SK-N-SH (cell line): ENCODE measurements around the gene TAF4. TPM values are rescaled to one million over a fixed set of nuclear protein-coding genes. Genes with fewer than 3 reads are reported as not detected.

Experiments used
- CTCF ChIA-PET: fragments of 300-600, 350-600 bp; formaldehyde crosslinking; extraction: SDS; loops from one replicate; lab custom pipeline; 2021; lab: Yijun Ruan, JAX
- POLR2A ChIA-PET: fragments of 350-600 bp; sonication (Branson Sonifier 250); formaldehyde crosslinking; extraction: SDS; loops from one replicate; lab custom pipeline; 2020; ENCODE audit warnings: antibody characterized with exemption, inconsistent platforms; lab: Yijun Ruan, JAX
- DNase-seq: peaks from one replicate; pipeline ENCODE4 v3.0.0; 2012
- H2AFZ ChIP-seq: fragments of 200-600 bp; sonication (generic); 2 replicates; pipeline ENCODE4 v1.8.1; 2016; ENCODE audit warnings: antibody characterized with exemption, mild to moderate bottlenecking, low read depth
- H3F3A ChIP-seq: fragments of 200-600 bp; sonication (generic); replicated peaks from 2 replicates; pipeline ENCODE3; 2016; ENCODE audit warnings: antibody characterized with exemption, mild to moderate bottlenecking; ENCODE audit not compliant: insufficient read depth
- H3K27ac ChIP-seq, 2 experiments: fragments of 200-500 bp in 1 of 2; fragments of 200-600 bp in 1 of 2; sonication (Bioruptor generic) in 1 of 2; sonication (generic), shearing (Covaris generic) in 1 of 2; 2 replicates each; pipeline versions ENCODE4 v1.5.1 to v1.6.1; 2014 to 2016; ENCODE audit warnings: low read depth in 2 of 2, inconsistent platforms in 1 of 2, low read length in 1 of 2, mild to moderate bottlenecking in 1 of 2, mixed read lengths in 1 of 2
- H3K27me3 ChIP-seq: fragments of 200-600 bp; sonication (generic), shearing (Covaris generic); 2 replicates; pipeline ENCODE4 v1.6.1; 2016; ENCODE audit warnings: mixed run types; ENCODE audit not compliant: insufficient read depth
- H3K36me3 ChIP-seq, 2 experiments: fragments of 200-500 bp in 1 of 2; fragments of 200-600 bp in 1 of 2; sonication (Bioruptor generic) in 1 of 2; sonication (generic) in 1 of 2; replicated peaks in 1 of 2; 2 replicates each; pipeline versions ENCODE3 to v1.5.1; 2014 to 2016; ENCODE audit warnings: low read length in 1 of 2, mild to moderate bottlenecking in 1 of 2; ENCODE audit not compliant: insufficient read depth in 2 of 2, control insufficient read depth in 1 of 2
- H3K4me1 ChIP-seq, 2 experiments: fragments of 200-500 bp in 1 of 2; fragments of 200-600 bp in 1 of 2; sonication (Bioruptor generic) in 1 of 2; sonication (generic), shearing (Covaris generic) in 1 of 2; 2 replicates each; pipeline versions ENCODE4 v1.5.1 to v1.6.1; 2014 to 2016; ENCODE audit warnings: low read depth in 1 of 2, low read length in 1 of 2, mixed run types in 1 of 2; ENCODE audit not compliant: insufficient read depth in 2 of 2, control insufficient read depth in 1 of 2
- H3K4me2 ChIP-seq: fragments of 200-600 bp; sonication (generic), shearing (Covaris generic); 2 replicates; pipeline ENCODE4 v1.6.1; 2017; ENCODE audit warnings: mixed run types
- H3K4me3 ChIP-seq, 2 experiments: fragments of 200-500 bp in 1 of 2; fragments of 200-600 bp in 1 of 2; sonication (Bioruptor generic) in 1 of 2; sonication (generic), shearing (Covaris generic) in 1 of 2; 2 replicates each; pipeline versions ENCODE4 v1.5.1 to v1.8.1; 2014 to 2016; ENCODE audit warnings: low read depth in 2 of 2, inconsistent platforms in 1 of 2, low read length in 1 of 2, mild to moderate bottlenecking in 1 of 2, mixed read lengths in 1 of 2, moderate library complexity in 1 of 2
- H3K79me2 ChIP-seq: fragments of 200-600 bp; sonication (generic); 2 replicates; pipeline ENCODE4 v1.8.1; 2017; ENCODE audit warnings: mild to moderate bottlenecking; ENCODE audit not compliant: insufficient read depth
- H3K9ac ChIP-seq: fragments of 200-600 bp; sonication (generic); 2 replicates; pipeline ENCODE4 v1.6.1; 2017; ENCODE audit warnings: mixed run types
- H3K9me2 ChIP-seq: fragments of 200-600 bp; sonication (generic); 2 replicates; pipeline ENCODE4 v1.6.1; 2017; ENCODE audit warnings: mixed run types
- H3K9me3 ChIP-seq: fragments of 200-600 bp; sonication (generic); 2 replicates; pipeline ENCODE4 v1.6.1; 2017; ENCODE audit warnings: mixed run types, mild to moderate bottlenecking, moderate library complexity
- H4K20me1 ChIP-seq: fragments of 200-600 bp; sonication (generic); 2 replicates; pipeline ENCODE4 v1.6.1; 2017; ENCODE audit warnings: mild to moderate bottlenecking, mixed run types; ENCODE audit not compliant: insufficient read depth
- CHD2 ChIP-seq: fragments of 150-350 bp; IDR thresholded peaks from 2 replicates; pipeline ENCODE4 v1.6.1; 2018; ENCODE audit warnings: low read length; ENCODE audit not compliant: partially characterized antibody
- ELF1 ChIP-seq: IDR thresholded peaks from 2 replicates; pipeline ENCODE4 v1.4.0; 2012
- EP300 ChIP-seq, 2 experiments: IDR thresholded peaks; 2 replicates each; pipeline versions ENCODE4 v1.4.0 to v1.6.1; 2012; ENCODE audit warnings: borderline replicate concordance in 1 of 2, low read depth in 1 of 2, low read length in 1 of 2
- EZH2phosphoT487 ChIP-seq: fragments of 200-600 bp; sonication (generic); IDR thresholded peaks from 2 replicates; pipeline ENCODE4 v1.6.1; 2017; ENCODE audit warnings: low read depth, mixed run types, mild to moderate bottlenecking, antibody characterized with exemption, moderate library complexity, borderline replicate concordance
- GABPA ChIP-seq: IDR thresholded peaks from 2 replicates; pipeline ENCODE4 v1.4.0; 2012; ENCODE audit warnings: low read depth, mild to moderate bottlenecking
- RAD21 ChIP-seq: IDR thresholded peaks from 2 replicates; pipeline ENCODE4 v1.6.1; 2012; ENCODE audit warnings: mild to moderate bottlenecking, low read length
- RFX5 ChIP-seq: IDR thresholded peaks from 2 replicates; pipeline ENCODE4 v1.6.1; 2012; ENCODE audit warnings: mild to moderate bottlenecking, improper control_type of control experiment, low read length
- TCF12 ChIP-seq: IDR thresholded peaks from 2 replicates; pipeline ENCODE4 v1.4.0; 2012
- WGBS: methylation state at CpG from one replicate; pipeline ENCODE4 v1.1.6; 2017; ENCODE audit warnings: low lambda C conversion rate; 5-methylcytosine and 5-hydroxymethylcytosine counted together
- polyA plus RNA-seq, 3 experiments: library from polyadenylated mRNA; depleted of rRNA; stranded (reverse); fragments of >200 nt; gene quantifications; 2 replicates each; pipeline ENCODE4 v1.2.3, GENCODE V29; 2012
- TF ChIP-seq, protein P1 (sequence below): IDR thresholded peaks from 2 replicates; pipeline ENCODE4 v1.4.0; 2012; ENCODE audit warnings: low read depth, borderline replicate concordance

Gene TAF4
- polyA plus RNA-seq, 1 of the 3 experiments (the other 2 are of a cell fraction): 4.8 TPM

DNA sequence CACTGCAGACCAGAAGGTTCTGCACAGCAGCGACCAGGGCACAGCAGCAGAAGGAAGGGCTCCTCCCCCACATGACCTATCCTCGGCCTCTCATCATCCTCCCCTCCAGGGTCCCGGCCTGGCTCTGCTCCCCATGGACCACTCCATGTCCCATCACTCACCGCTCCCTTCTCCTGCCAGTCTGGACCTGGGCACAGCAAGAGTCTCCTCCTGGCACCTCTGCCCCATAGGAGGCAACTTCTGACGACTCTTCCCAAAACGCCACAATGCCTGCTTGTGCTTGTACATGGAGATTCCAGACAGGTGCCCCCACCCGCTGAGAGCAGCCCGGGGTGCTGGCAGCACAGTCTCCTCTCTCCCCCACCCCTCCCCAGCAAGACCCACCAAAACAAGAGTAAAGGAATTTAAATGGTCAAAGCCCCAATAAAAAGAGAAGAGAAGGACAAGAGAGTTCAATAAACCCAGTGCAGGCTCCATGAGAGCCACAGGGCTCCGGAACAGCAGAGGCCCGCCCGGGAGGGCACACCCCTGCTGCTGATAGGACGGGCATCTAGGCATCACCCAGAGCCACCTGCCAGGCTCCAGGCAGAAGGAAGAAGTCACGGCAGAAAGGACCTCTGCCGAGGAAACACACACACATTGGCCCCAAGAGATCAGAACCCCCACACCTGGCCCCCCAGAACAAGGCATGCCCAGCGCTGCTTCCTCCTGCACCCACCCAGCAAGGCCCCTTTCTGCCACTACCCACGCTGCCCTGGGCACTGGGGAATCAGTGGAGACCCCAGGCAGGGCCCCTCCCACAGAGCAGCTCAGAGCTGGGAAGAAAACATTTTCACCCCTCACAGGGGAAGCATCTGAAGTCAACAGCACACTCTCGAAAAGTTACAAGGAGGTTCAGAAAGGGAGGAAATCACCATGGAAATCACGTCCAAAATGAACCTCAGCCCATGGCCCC, 15.2 kb downstream of the TAF4 start:
- WGBS: 93% methylated on average over 14 of the region's 18 CpGs
- TF ChIP-seq GABPA: no peak
- TF ChIP-seq EZH2phosphoT487: no peak
- TF ChIP-seq EP300 (IDR thresholded peaks at IDR 0.05; ENCODE audit: borderline replicate concordance in 1 of 2, low read depth in 1 of 2, low read length in 1 of 2): no peak
- no peak for TF ChIP-seq TCF12
- TF ChIP-seq, protein P1, sequence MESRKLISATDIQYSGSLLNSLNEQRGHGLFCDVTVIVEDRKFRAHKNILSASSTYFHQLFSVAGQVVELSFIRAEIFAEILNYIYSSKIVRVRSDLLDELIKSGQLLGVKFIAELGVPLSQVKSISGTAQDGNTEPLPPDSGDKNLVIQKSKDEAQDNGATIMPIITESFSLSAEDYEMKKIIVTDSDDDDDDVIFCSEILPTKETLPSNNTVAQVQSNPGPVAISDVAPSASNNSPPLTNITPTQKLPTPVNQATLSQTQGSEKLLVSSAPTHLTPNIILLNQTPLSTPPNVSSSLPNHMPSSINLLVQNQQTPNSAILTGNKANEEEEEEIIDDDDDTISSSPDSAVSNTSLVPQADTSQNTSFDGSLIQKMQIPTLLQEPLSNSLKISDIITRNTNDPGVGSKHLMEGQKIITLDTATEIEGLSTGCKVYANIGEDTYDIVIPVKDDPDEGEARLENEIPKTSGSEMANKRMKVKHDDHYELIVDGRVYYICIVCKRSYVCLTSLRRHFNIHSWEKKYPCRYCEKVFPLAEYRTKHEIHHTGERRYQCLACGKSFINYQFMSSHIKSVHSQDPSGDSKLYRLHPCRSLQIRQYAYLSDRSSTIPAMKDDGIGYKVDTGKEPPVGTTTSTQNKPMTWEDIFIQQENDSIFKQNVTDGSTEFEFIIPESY: no peak
- TF ChIP-seq ELF1: no peak
- no peak for TF ChIP-seq RFX5
- no peaks in the 10 kb centered on the region for H3K9me3 ChIP-seq
- ChIA-PET CTCF (no interaction called here), POLR2A (no interaction called here)
- no peak overlapping the region for H3K9ac ChIP-seq
- no peak overlapping the region for H3K4me2 ChIP-seq
- H2AFZ ChIP-seq: no peak overlapping the region
- H3K79me2 ChIP-seq: peaks cover 66% of the 10 kb centered on the region
- DNase-seq: no peak
- H3K4me3 ChIP-seq: no peak overlapping the region
- peaks cover 0 to 28% of the 10 kb centered on the region in 2 experiments; a peak in 1 of 4 replicates for H3K4me1 ChIP-seq
- H3K36me3 ChIP-seq: no peaks in the 10 kb centered on the region
- H3K27ac ChIP-seq: no peak overlapping the region
- H3K27me3 ChIP-seq: no peaks in the 10 kb centered on the region
- H4K20me1 ChIP-seq: peaks cover 66% of the 10 kb centered on the region
- H3K9me2 ChIP-seq: no peaks in the 10 kb centered on the region
- no peaks in the 10 kb centered on the region for H3F3A ChIP-seq

DNA sequence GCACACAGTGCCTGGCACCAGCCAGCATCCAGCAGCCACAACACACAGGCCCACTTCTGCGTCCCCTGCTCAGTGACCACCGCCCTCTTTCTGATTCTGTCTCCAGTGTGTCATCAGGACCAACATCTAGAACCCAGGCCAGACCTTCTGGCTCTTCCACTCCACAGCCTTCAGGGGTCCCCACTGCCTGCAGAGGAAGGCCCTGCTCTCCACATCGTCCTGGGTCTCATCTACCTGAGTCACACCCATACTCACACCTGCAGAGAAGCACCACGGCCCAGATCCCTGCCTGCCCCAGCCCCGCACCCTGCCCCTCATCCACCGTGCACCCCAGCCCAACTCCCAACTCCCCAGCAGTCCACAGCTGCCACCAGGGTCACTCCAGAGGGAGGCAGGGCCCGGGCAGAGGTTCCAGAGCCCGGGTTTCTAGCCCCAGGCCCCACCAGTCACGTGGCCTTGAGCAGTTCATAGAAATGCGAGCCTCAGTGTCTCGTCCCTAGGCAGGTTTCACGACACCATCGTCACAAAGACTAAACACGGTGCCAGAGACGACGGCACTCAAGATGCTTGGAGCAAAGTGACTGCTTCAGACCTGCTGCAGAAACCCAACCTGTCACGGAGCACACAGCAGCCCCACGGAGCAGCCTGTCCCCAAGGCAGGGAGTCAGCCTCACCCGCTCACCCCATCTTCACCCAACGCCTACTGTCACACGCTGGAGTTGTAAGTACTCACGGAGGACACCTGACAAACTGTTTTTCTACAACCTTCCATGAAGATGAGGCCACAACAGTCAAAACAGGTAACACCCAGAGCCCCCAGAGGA, 16.1 kb downstream of the TAF4 start:
- ChIA-PET CTCF (interaction anchor here (1.1 kb wide), 1 partner anchor 10 kb away, joined by 3 read pairs; no protein-coding TSS in a partner anchor), POLR2A (no interaction called here)
- no peak overlapping the region for H3K4me2 ChIP-seq
- peaks cover 61% of the 10 kb centered on the region for H4K20me1 ChIP-seq
- no peaks in the 10 kb centered on the region for H3F3A ChIP-seq
- H3K4me3 ChIP-seq: no peak overlapping the region
- DNase-seq: no peak
- H3K9ac ChIP-seq: no peak overlapping the region
- peaks cover 0 to 30% of the 10 kb centered on the region in 2 experiments; a peak in 1 of 4 replicates for H3K4me1 ChIP-seq
- H2AFZ ChIP-seq: no peak overlapping the region
- no peak overlapping the region for H3K27ac ChIP-seq
- no peaks in the 10 kb centered on the region for H3K27me3 ChIP-seq
- TF ChIP-seq ELF1: no peak
- TF ChIP-seq EZH2phosphoT487: no peak
- no peak for TF ChIP-seq EP300 (IDR thresholded peaks at IDR 0.05; ENCODE audit: borderline replicate concordance in 1 of 2, low read depth in 1 of 2, low read length in 1 of 2)
- TF ChIP-seq TCF12: no peak
- no peak for TF ChIP-seq RAD21
- no peak for TF ChIP-seq CHD2
- TF ChIP-seq RFX5: no peak
- 98% methylated on average over 8 of the region's 22 CpGs for WGBS
- no peaks in the 10 kb centered on the region for H3K9me2 ChIP-seq
- H3K36me3 ChIP-seq: no peaks in the 10 kb centered on the region
- H3K9me3 ChIP-seq: no peaks in the 10 kb centered on the region
- peaks cover 69% of the 10 kb centered on the region for H3K79me2 ChIP-seq
